HCT116 (cell line): ENCODE data around the gene AMACR. TPM values are rescaled to one million over a fixed set of nuclear protein-coding genes. Genes with fewer than 3 reads are reported as not detected.

ENCODE experiments used
- ATAC-seq: fragments of 200-7000 bp; cut with Tn5 transposase; 2 replicates; pipeline ENCODE4 v1.9.1; 2020; ENCODE audit warnings: mild to moderate bottlenecking, moderate library complexity
- BruUV-seq: library from RNA; stranded (reverse); fragments of 400-500 nt; replicated peaks from 2 replicates; lab custom pipeline; 2021; lab: Mats Ljungman, UMichigan
- CTCF ChIA-PET: fragments of 300-600 bp; sonication (Branson Sonifier 250); formaldehyde crosslinking; loops from one replicate; lab custom pipeline; 2021; ENCODE audit warnings: antibody characterized with exemption; lab: Charles Lee
- POLR2A ChIA-PET: fragments of 300-600, 350-600 bp; sonication (Branson Sonifier 250); formaldehyde crosslinking; loops from one replicate; lab custom pipeline; 2021; ENCODE audit warnings: antibody characterized with exemption; lab: Charles Lee
- RAD21 ChIA-PET, 2 experiments: fragments of 300-600 bp; sonication (Branson Sonifier 250); formaldehyde crosslinking; loops; one replicate each; lab custom pipeline; 2023; ENCODE audit warnings: low total read pairs in 2 of 2; ENCODE audit not compliant: uncharacterized antibody in 2 of 2, unreplicated experiment in 2 of 2, low non-redundant PET in 1 of 2; lab: Charles Lee
- DNase-seq: peaks from one replicate; pipeline ENCODE4 v3.0.0-alpha.2; 2010; ENCODE audit warnings: low read depth, low spot score
- H2AFZ ChIP-seq: fragments of 200-600 bp; shearing (Covaris generic), sonication (generic); 2 replicates; pipeline ENCODE4 v1.6.1; 2017; ENCODE audit warnings: low read depth, mixed run types, mixed read lengths, antibody characterized with exemption, low read length; ENCODE audit not compliant: poor library complexity, severe bottlenecking
- H3K27ac ChIP-seq: 2 replicates; pipeline ENCODE4 v1.5.1; 2012; ENCODE audit warnings: low read depth, low read length
- H3K27me3 ChIP-seq: fragments of 200-600 bp; sonication (generic); 2 replicates; pipeline ENCODE4 v1.6.1; 2016; ENCODE audit warnings: mixed run types, low read length, mixed read lengths; ENCODE audit not compliant: insufficient read depth
- H3K36me3 ChIP-seq, 2 experiments: fragments of 200-500 bp in 1 of 2; fragments of 200-600 bp in 1 of 2; sonication (Bioruptor generic) in 1 of 2; sonication (generic) in 1 of 2; 2 replicates each; pipeline versions ENCODE4 v1.5.1 to v1.6.1; 2014 to 2016; ENCODE audit warnings: low read length in 2 of 2, inconsistent platforms in 1 of 2, mixed read lengths in 1 of 2, mixed run types in 1 of 2; ENCODE audit not compliant: insufficient read depth in 2 of 2, control insufficient read depth in 1 of 2
- H3K4me1 ChIP-seq, 2 experiments: fragments of 200-600 bp in 1 of 2; sonication (generic) in 1 of 2; 2 replicates each; pipeline versions ENCODE4 v1.5.1 to v1.6.1; 2012 to 2017; ENCODE audit warnings: low read length in 2 of 2, inconsistent platforms in 1 of 2, mild to moderate bottlenecking in 1 of 2, mixed read lengths in 1 of 2, mixed run types in 1 of 2, moderate library complexity in 1 of 2; ENCODE audit not compliant: insufficient read depth in 2 of 2, control insufficient read depth in 1 of 2
- H3K4me2 ChIP-seq: fragments of 200-600 bp; sonication (generic); 2 replicates; pipeline ENCODE4 v1.6.1; 2017; ENCODE audit warnings: mixed run types, low read length, mixed read lengths
- H3K4me3 ChIP-seq, 2 experiments: fragments of 200-600 bp in 1 of 2; sonication (generic) in 1 of 2; replicated peaks in 1 of 2; 2 replicates each; pipeline ENCODE4 v1.5.1; 2011 to 2016; ENCODE audit warnings: low read length in 2 of 2, control low read depth in 1 of 2, low read depth in 1 of 2, mild to moderate bottlenecking in 1 of 2, mixed read lengths in 1 of 2, mixed run types in 1 of 2
- H3K79me2 ChIP-seq: fragments of 200-600 bp; sonication (generic); 2 replicates; pipeline ENCODE4 v1.6.1; 2017; ENCODE audit warnings: mild to moderate bottlenecking, mixed run types, low read length, moderate library complexity, mixed read lengths; ENCODE audit not compliant: insufficient read depth
- H3K9ac ChIP-seq: fragments of 200-600 bp; sonication (generic); 2 replicates; pipeline ENCODE4 v1.6.1; 2016; ENCODE audit warnings: low read length, mixed read lengths
- H3K9me2 ChIP-seq: fragments of 200-600 bp; sonication (generic), shearing (Covaris generic); 2 replicates; pipeline ENCODE4 v1.6.1; 2017; ENCODE audit warnings: mixed run types, mild to moderate bottlenecking, moderate library complexity; ENCODE audit not compliant: insufficient read depth
- H3K9me3 ChIP-seq, 2 experiments: fragments of 200-500 bp in 1 of 2; fragments of 200-600 bp in 1 of 2; sonication (Bioruptor generic) in 1 of 2; sonication (generic) in 1 of 2; 2 replicates each; pipeline ENCODE4 v1.6.1; 2014 to 2017; ENCODE audit warnings: low read length in 2 of 2, mixed read lengths in 2 of 2, inconsistent platforms in 1 of 2, low read depth in 1 of 2, mild to moderate bottlenecking in 1 of 2, mixed run types in 1 of 2, moderate library complexity in 1 of 2; ENCODE audit not compliant: control insufficient read depth in 1 of 2, insufficient read depth in 1 of 2
- H4K20me1 ChIP-seq: fragments of 200-600 bp; sonication (generic), shearing (Covaris generic); 2 replicates; pipeline ENCODE4 v1.6.1; 2017; ENCODE audit warnings: mixed run types, mild to moderate bottlenecking, moderate library complexity; ENCODE audit not compliant: insufficient read depth
- CBX3 ChIP-seq: IDR thresholded peaks from 2 replicates; pipeline ENCODE4 v1.6.1; 2012; ENCODE audit warnings: low read depth
- CEBPB ChIP-seq: IDR thresholded peaks from 2 replicates; pipeline ENCODE4 v1.6.1; 2012; ENCODE audit warnings: low read depth
- ELF1 ChIP-seq: IDR thresholded peaks from 2 replicates; pipeline ENCODE4 v1.6.1; 2012; ENCODE audit warnings: low read depth, borderline replicate concordance
- EZH2phosphoT487 ChIP-seq: fragments of 200-600 bp; IDR thresholded peaks from 2 replicates; pipeline ENCODE4 v1.6.1; 2018; ENCODE audit warnings: antibody characterized with exemption, borderline replicate concordance
- JUND ChIP-seq: IDR thresholded peaks from 2 replicates; pipeline ENCODE4 v1.6.1; 2012
- POLR2A ChIP-seq: IDR thresholded peaks from 2 replicates; pipeline ENCODE4 v1.7.0; 2011; ENCODE audit warnings: borderline replicate concordance; ENCODE audit not compliant: insufficient read depth, insufficient read length; ENCODE audit errors: extremely low read depth
- POLR2AphosphoS5 ChIP-seq: IDR thresholded peaks from 2 replicates; pipeline ENCODE4 v1.6.1; 2011; ENCODE audit warnings: mild to moderate bottlenecking, low read depth, low read length, moderate library complexity
- RAD21 ChIP-seq: IDR thresholded peaks from 2 replicates; pipeline ENCODE4 v1.6.1; 2012; ENCODE audit warnings: low read depth, mild to moderate bottlenecking
- SP1 ChIP-seq: IDR thresholded peaks from 2 replicates; pipeline ENCODE4 v1.6.1; 2012; ENCODE audit warnings: low read depth
- YY1 ChIP-seq: IDR thresholded peaks from 2 replicates; pipeline ENCODE4 v1.6.1; 2011; ENCODE audit warnings: low read length, low read depth, moderate library complexity, mild to moderate bottlenecking; ENCODE audit not compliant: insufficient replicate concordance; ENCODE audit errors: extremely low read depth
- intact Hi-C: fragments of 100-400 bp; cut with micrococcal nuclease; formaldehyde crosslinking; loops from 2 replicates; pipeline ENCODE4 v1.10.0; 2022
- total RNA-seq: library from RNA; stranded (reverse); gene quantifications from one replicate; pipeline ENCODE4 v1.2.1, GENCODE V29; 2021; ENCODE audit not compliant: unreplicated experiment
- TF ChIP-seq, protein P1 (sequence below): IDR thresholded peaks from 2 replicates; pipeline ENCODE4 v1.6.1; 2012; ENCODE audit warnings: low read depth
- TF ChIP-seq, protein P2 (sequence below): IDR thresholded peaks from 2 replicates; pipeline ENCODE4 v1.6.1; 2012
- TF ChIP-seq, protein P3 (sequence below): IDR thresholded peaks from 2 replicates; pipeline ENCODE4 v1.6.1; 2012

Gene AMACR
- total RNA-seq, 1 experiment from 2014 or later = 4.3 TPM

DNA sequence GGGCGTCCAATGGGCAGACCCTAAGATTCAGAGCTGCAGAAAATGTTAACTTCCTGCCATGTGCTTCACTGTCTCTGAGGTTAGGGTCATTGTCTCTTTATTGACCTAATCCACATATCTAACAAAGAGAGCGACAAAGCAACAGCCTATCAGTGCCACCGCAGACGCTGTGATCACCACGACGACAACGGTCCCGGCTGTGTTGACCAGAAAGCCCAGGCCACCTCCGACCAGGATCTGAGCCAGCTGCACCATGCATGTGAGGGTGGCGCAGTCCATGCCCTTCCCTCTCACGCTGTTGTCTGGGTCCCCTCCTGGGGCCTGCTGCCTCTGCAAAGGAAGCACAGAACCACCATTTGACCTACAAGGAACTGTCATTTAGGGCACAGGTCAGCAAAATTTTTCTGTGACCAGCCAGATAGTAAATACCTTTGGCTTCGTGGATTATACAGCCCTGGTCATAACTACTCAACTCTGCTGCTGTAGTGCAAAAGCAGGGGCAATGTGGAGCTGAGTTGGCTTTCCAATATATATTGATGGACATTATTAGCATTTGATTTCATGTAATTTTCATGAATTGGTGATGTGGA is 63.2 kb downstream of the AMACR start:
- no peaks in the 10 kb centered on the region for H3K9me3 ChIP-seq
- intact Hi-C loops = no loop called here
- no peaks in the 10 kb centered on the region for H3K9me2 ChIP-seq
- no peaks in the 10 kb centered on the region for H4K20me1 ChIP-seq
- H3K27ac ChIP-seq = no peak overlapping the region
- ChIA-PET RAD21 (no interaction called here), CTCF (interaction anchor here (1.6 kb wide), 1 partner anchor 10 kb away, joined by 7 read pairs; no protein-coding TSS in a partner anchor), POLR2A (no interaction called here)
- no peaks in the 10 kb centered on the region for H3K4me1 ChIP-seq
- no peaks in the 10 kb centered on the region for H3K36me3 ChIP-seq
- H3K79me2 ChIP-seq = no peaks in the 10 kb centered on the region
- no peak overlapping the region for H3K4me3 ChIP-seq
- H2AFZ ChIP-seq = no peak overlapping the region
- ATAC-seq (no peak), DNase-seq (no peak)
- H3K27me3 ChIP-seq = peaks cover 72% of the 10 kb centered on the region
- no TSS peak for BruUV-seq
- TF ChIP-seq JUND (no peak), CEBPB (no peak), EZH2phosphoT487 (no peak), ELF1 (no peak)
- TF ChIP-seq, protein P1, sequence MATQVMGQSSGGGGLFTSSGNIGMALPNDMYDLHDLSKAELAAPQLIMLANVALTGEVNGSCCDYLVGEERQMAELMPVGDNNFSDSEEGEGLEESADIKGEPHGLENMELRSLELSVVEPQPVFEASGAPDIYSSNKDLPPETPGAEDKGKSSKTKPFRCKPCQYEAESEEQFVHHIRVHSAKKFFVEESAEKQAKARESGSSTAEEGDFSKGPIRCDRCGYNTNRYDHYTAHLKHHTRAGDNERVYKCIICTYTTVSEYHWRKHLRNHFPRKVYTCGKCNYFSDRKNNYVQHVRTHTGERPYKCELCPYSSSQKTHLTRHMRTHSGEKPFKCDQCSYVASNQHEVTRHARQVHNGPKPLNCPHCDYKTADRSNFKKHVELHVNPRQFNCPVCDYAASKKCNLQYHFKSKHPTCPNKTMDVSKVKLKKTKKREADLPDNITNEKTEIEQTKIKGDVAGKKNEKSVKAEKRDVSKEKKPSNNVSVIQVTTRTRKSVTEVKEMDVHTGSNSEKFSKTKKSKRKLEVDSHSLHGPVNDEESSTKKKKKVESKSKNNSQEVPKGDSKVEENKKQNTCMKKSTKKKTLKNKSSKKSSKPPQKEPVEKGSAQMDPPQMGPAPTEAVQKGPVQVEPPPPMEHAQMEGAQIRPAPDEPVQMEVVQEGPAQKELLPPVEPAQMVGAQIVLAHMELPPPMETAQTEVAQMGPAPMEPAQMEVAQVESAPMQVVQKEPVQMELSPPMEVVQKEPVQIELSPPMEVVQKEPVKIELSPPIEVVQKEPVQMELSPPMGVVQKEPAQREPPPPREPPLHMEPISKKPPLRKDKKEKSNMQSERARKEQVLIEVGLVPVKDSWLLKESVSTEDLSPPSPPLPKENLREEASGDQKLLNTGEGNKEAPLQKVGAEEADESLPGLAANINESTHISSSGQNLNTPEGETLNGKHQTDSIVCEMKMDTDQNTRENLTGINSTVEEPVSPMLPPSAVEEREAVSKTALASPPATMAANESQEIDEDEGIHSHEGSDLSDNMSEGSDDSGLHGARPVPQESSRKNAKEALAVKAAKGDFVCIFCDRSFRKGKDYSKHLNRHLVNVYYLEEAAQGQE = no peak
- TF ChIP-seq, all 23 proteins: peak for 0
- no peak overlapping the region for H3K4me2 ChIP-seq
- H3K9ac ChIP-seq = no peak overlapping the region

DNA sequence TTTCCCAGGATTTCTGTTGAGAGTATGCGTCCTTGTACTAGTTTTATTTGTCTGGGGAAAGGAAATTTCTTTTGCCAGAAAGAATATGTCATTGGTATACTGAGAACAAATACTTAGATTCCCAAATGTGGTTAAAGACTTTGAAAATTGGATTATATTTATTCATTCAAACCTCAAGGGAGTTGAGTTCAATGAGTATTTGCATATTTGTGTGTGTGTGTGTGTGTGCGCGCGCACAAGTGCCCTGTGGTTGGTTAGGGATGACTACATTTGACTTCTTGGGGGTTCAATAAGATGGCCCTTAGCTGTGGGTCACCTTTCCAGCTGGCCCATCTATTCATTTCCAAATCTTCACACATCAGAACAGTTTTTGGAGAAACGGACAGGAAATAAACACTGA is 66.8 kb downstream of the AMACR start:
- Histone ChIP-seq H3K4me1 (no peaks in the 10 kb centered on the region), H3K27me3 (peaks cover 52% of the 10 kb centered on the region), H3K9me2 (no peaks in the 10 kb centered on the region), H3K79me2 (no peaks in the 10 kb centered on the region), H3K27ac (no peak overlapping the region), H2AFZ (no peak overlapping the region), H3K4me2 (no peak overlapping the region), H3K4me3 (no peak overlapping the region), H3K36me3 (no peaks in the 10 kb centered on the region), H3K9ac (no peak overlapping the region), H3K9me3 (no peaks in the 10 kb centered on the region), H4K20me1 (no peaks in the 10 kb centered on the region)
- ChIA-PET RAD21 (no interaction called here), CTCF (no interaction called here), POLR2A (no interaction called here)
- ATAC-seq (no peak), DNase-seq (no peak)
- no TSS peak for BruUV-seq
- intact Hi-C loops = no loop called here
- no peak for TF ChIP-seq POLR2A
- no peak for TF ChIP-seq ELF1
- no peak for TF ChIP-seq POLR2AphosphoS5
- TF ChIP-seq, protein P2, sequence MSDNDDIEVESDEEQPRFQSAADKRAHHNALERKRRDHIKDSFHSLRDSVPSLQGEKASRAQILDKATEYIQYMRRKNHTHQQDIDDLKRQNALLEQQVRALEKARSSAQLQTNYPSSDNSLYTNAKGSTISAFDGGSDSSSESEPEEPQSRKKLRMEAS = no peak
- no peak for TF ChIP-seq CEBPB
- no peak for TF ChIP-seq YY1
- TF ChIP-seq, protein P3, sequence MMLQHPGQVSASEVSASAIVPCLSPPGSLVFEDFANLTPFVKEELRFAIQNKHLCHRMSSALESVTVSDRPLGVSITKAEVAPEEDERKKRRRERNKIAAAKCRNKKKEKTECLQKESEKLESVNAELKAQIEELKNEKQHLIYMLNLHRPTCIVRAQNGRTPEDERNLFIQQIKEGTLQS = no peak
- TF ChIP-seq, protein P1 = no peak
- TF ChIP-seq CBX3 = no peak
- TF ChIP-seq SP1 = no peak
- no peak for TF ChIP-seq RAD21
- TF ChIP-seq EZH2phosphoT487 = no peak
